GM18951 (cell line): Measurements from ENCODE around the gene RNF113B.

Source experiments
- POLR2A ChIP-seq: IDR thresholded peaks from 4 replicates; pipeline ENCODE4 v1.6.1; 2011; ENCODE audit warnings: mild to moderate bottlenecking; ENCODE audit not compliant: insufficient read length, insufficient read depth; ENCODE audit errors: extremely low read depth
- in situ Hi-C: fragments of 300-500 bp; cut with MboI; formaldehyde crosslinking; loops from one replicate; pipeline ENCODE4 v1.12.0; 2022; ENCODE audit warnings: low sequenced_read_pairs, mixed read lengths, inconsistent platforms; ENCODE audit not compliant: unreplicated experiment

RNF113B gene

DNA sequence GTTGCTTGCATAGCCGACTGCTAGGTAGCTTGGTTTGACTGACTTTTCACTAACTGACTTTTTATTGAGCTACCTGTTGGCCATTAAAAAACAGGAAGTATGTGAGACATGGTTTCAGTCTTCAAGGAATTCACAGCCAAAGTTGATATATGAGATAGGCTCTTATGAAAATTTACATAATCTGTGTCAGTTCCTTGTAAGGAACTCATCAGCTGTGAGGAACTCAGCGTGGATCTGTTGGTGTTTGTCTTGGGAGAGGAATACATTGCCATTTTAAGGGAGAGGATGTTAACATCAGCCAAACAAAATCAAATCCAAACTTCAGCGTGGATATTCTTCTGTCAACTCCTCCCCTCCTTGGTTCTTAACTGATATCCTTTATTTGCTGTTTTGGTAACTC lies 2.0 kb downstream of the RNF113B start:
- in situ Hi-C loops, result no loop called here
- no peak for TF ChIP-seq POLR2A

DNA sequence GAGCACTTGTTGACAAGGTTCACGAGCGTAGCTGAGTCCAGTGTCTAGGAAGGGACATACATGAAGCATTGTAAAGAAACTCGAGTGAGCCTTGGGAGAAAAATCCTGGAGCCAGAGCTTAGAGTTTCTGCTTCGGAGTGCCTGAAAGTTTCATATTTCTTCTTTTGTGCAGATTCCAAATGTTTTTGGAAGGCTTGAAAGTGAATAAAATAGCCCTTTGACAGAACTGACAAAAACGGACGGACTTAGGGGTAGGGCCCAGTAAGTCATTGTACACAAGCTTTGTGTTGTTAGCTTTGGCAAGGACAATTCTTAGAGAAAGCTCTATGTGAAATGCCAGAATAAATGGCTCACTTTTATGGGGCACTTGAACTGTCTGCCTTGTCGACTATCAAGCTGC lies 2.8 kb downstream of the RNF113B start:
- in situ Hi-C loops, result no loop called here
- no peak for TF ChIP-seq POLR2A

DNA sequence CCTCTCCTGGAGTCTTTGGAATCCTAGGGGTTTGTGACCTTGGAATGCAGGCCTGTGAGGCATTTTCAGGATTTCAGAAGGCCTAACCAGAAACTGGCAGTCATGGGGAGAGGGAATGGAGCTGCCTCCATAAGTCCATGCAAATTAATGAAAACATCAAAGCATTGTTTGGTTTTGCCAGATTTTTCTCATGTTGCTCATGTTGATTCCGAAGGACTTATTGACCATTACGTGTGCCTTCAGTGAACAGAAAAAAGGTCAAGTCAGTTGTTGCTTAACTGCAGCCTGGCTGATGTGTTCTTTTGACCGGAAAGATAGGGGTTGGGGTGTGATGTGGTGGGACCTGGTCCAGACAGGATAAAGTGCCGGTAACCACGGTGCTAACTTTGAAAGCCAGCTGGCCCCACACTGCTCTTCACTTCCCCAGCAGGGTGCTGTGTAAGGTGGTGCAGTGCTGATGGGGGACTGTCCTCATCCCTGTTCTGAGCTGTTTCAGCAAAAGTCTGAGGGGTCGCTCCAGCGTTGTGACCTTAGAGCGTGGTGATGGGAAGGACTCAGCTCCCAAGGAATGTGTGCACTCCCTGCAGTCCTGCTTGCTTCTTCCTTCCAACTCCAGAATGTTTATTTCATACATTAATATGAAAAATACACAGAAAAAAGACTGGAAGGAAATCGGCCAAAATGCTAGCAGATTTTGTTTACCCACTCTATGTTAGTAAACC lies 3.5 kb downstream of the RNF113B start:
- no peak for TF ChIP-seq POLR2A
- in situ Hi-C loops, result no loop called here

DNA sequence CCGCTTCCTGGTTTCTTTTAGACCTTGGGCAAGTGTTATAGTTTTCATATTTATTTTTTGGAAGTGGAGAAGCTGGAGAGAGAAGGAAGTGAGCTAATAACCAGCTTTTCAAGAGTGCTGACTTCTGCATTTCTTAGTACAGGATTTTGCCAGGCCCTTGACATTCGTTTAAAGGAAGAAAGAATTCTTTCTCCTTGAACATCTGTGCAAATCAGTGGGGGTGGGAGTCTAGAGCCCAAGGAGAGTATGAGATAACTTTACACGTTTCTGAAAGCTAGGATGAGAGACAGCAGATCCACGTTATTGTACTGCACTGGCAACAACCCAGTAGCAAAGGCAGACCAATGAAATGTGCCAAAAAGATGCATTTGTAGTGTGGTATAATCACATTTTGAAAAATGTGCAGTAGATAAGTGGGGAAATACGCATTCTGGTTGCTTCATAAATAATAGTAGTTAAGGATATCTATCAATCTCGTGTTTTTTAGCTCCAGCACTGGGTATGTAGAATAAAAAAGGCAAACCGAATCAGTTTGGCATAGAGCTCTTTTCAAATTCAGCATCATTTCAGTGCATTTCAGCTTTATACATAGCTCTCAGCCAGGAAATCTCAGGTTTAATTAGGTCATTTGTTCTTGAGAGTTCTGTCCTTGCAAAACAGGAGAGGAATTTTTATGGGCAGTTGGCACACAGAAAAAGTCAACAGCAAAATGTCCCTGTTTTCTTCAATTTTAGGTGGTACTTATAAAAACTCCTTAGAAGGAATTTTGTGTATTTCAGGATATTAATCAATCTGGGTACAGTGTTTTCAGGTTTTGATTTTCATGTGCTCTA lies 4.3 kb downstream of the RNF113B start:
- no peak for TF ChIP-seq POLR2A
- in situ Hi-C loops, result no loop called here

DNA sequence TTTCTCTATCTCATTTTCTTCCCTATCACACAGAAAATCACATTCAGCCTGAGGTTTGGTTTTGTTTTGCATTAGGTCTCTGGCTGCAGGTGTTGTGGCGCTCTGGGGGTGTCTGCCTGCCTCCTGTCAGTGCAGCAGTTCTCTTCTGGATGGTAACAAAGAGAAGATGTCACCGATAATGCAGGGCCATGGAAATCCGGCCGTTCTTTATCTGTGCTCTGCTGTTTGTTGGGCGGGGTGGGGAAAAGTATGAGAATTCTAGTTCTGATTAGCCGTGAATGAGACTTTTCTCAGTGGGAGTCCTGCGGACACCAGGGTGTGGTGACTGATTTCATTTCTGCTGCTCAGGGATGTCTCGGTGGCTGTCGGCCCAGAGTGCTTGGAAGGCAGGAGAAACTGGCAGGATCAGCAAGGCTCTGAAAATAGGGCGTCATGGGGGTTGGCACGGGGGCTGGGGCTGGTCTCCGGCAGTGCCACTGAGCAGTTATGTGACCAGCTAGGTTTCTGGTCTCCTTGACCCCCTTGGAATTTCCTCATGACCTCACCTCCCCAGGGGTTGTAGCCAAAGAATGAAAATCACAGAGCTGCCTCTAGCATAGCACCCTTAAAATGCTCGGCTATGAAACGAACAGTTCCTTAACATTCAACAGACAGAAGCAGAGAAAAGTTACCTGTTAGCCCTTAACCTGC lies 5.0 kb downstream of the RNF113B start:
- in situ Hi-C loops, result no loop called here
- TF ChIP-seq POLR2A, result no peak

DNA sequence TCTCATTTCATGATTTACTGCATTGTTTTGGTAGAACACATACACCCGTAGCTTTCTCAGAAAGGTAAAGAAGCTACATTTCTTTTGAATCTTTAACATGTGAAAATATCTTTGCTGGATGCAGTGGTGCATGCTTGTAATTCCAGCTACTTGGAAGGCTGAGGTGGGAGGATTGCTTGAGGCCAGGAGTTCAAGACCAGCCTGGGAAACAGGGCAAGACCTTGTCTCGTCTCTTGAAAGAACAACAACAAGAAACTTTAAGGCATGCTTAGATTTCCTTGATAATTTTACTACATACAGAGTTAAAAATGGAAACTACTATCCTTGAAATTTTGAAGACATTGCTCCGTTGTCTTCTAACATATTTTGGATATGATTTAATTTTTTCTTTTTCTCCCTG lies 7.7 kb downstream of the RNF113B start:
- in situ Hi-C loops, result no loop called here
- TF ChIP-seq POLR2A, result no peak

DNA sequence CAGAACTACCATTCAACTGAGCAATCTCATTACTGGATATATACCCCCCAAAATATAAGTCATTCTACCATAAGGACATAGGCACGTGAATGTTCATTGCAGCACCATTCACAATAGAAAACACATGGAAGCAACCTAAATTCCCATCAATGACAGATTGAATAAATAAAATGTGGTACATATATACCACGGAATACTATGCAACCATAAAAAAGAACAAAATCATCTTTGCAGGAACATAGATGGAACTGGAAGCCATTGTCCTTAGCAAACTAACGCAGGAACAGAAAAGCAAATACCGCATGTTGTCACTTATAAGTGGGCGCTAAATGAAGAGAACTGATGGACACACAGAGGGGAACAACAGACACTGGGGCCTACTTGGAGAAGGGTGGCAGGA lies 14.1 kb downstream of the RNF113B start:
- no peak for TF ChIP-seq POLR2A
- in situ Hi-C loops, result no loop called here

DNA sequence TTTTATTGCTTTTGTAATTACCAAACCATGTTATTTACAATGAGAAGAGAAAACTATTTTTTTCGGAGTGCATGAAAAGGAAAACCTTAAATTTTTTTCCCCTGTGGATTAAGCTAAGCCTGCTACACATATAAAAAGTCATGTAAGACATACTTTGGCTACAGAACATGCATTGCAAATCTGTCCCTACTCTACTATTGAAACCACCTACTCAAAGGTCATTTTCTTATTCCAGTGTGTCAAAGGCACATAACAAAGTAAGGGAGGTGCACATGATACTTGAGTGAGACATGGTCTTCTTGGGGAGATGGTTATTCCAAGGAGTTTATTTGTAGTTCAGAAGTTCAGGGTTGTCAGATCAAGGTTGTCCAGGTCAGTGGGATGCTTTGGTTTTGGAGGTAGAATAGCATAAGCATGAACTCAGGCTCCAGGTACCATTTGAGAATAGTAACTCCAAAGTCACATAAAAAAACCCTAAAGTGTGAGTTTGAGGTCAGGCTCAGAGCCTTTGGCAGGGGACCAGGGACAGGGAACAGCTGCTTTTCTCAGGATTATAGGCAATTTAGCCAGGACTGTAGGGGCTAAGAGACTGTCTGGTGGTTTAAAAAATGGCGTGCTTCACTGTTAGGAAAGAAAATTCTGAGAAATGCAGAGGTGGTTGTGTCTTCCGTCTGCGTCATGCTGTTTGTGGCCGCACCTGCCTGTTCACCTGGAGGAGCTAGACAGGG lies 18.7 kb downstream of the RNF113B start:
- in situ Hi-C loops, result no loop called here
- no peak for TF ChIP-seq POLR2A

DNA sequence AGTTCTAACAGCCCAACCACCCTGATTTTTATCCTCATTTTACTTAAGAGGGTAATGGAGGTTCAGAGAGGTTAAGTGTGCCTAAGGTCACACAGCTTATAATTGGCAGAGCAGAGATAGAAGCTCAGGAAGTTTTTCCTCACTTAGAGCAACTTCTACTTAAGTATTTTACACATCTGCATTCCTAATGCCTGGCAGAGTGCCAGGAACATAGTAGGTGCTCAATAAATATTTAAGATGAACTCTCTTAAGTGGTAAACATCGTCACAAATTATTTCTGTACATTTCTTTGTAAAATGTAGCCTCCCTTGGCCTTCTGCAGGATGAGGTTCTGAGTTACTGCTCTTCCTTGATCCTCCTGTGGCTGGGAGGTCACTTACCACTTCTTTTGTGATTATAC lies 19.5 kb downstream of the RNF113B start:
- in situ Hi-C loops, result no loop called here
- no peak for TF ChIP-seq POLR2A

DNA sequence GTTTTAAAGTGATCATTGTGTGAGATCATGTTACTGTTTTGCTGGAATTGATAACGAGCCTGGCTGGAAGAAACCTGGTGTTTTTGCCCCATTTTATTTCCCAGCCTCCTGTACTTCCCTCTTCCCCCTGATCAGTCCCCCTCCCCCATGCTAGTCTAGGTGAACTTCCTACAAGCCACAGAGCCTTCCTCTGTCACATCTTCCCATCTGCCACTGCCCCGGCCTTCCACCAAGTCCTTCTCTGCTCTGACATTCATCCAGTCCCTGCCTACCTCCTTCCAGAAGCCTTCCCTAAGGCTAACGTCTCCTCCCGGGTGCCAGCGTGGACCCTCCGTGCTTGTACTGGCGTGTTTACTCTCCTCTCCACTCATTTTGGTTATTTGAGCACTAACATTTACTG lies 19.9 kb downstream of the RNF113B start:
- no peak for TF ChIP-seq POLR2A
- in situ Hi-C loops, result no loop called here

DNA sequence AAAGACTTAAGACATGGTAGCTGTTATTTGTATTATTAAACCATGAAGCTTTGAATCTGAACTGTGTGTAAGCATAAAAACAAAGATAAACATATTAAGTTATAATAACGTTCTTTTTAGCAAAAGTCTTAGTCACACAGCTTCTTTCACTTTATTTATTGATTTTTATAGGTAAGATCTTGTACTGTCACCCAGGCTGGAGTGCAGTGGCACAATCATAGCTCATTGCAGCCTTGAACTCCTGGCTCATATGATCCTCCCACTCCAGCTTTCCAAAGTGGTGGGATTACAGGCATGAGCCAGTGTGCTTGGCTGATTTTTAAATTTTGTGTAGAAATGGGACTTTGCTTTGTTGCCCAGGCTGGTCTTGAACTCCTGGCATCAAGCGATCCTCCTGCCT lies 20.8 kb downstream of the RNF113B start:
- no peak for TF ChIP-seq POLR2A
- in situ Hi-C loops, result no loop called here

DNA sequence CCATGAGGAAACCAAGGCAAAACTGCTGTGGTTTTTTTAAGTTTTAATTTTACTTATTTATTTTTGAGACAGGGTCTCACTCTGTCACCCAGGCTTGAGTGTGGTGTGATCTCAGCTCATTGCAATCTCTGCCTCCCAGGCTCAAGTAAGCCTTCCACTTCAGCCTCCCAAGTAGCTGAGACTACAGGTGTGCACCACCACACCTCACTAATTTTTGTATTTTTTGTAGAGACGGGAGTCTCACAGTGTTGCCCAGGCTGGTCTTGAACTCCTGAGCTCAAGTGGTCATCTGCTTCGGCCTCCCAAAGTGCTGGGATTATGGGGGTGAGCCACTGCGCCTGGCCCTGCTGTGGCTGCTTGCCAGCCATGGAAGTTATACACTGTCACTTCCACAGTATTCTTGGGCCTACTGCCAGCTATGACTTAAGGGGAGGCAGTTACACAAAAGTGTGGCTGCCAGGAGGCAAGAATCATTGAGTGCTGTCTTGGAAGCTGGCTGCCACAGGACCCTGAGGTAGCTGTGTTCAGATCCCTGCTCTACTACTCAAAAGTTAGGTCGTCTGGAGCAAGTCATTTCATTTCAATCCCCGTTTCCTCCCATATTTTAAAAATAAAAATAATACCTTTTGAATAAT lies 21.5 kb downstream of the RNF113B start:
- in situ Hi-C loops, result no loop called here
- no peak for TF ChIP-seq POLR2A
